ENCODE data around the gene NIT1. TPM values are rescaled to one million over a fixed set of nuclear protein-coding genes. Genes with fewer than 3 reads are reported as not detected.

NIT1 gene
- total and polyA plus RNA-seq, 12 donors, result 24.1 to 41.2 (median 32.1) TPM

- ATAC-seq (peak; percentile 95 to 97 (median 96)), DNase-seq (peak; percentile 90 to 97)
- intact Hi-C loops (cut with DNase I), result loop anchor here in 5 of 10 donors (2.0 to 10.0 kb wide), 5 partner anchors 22 to 138 kb away; partner anchors contain the start of genes NDUFS2 (in 1 of the 5) and PPOX (in 1 of the 5)
- WGBS, 2 donors, result 0% methylated on average over 68 of the region's 68 CpGs
- peak in 2 of 9 donors; percentile 18 to 39 for TF ChIP-seq CTCF (IDR thresholded peaks at IDR 0.05)
- Histone ChIP-seq H3K27ac (peak within 1 kb of the TSS; percentile 89 to 99 (median 96)), H3K4me3 (peak within 1 kb of the TSS; percentile 55 to 85 (median 74)), H3K4me1 (peaks cover 4 to 63% (median 45%) of the 10 kb centered on the region in 9 donors), H3K27me3 (no peaks in the 10 kb centered on the region), H3K36me3 (peaks cover 0 to 44% (median 6%) of the 10 kb centered on the region in 9 donors), H3K9me3 (no peaks in the 10 kb centered on the region)
These were observed 14.7 kb downstream of the NIT1 start, which contains the start of gene DEDD for GRCh38 chr1:161132410-161133219. TSS of gene DEDD (minus strand) at chr1:161132667. CDS start at chr1:161124462, 8,205 bp downstream.

GRCh38 chr1:161133220-161133740, 15.4 kb downstream of the NIT1 start:
- TF ChIP-seq CTCF (IDR thresholded peaks at IDR 0.05), result no peak
- DNase-seq, result no peak
- peaks cover 4 to 63% (median 38%) of the 10 kb centered on the region in 9 donors for H3K4me1 ChIP-seq

GRCh38 chr1:161137881-161138280, 20.0 kb downstream of the NIT1 start:
- ATAC-seq (no peak), DNase-seq (no peak)
- no peaks in the 10 kb centered on the region for H3K27me3 ChIP-seq
- no peaks in the 10 kb centered on the region for H3K9me3 ChIP-seq
- 67 to 69% methylated on average over 3 of the region's 3 CpGs for WGBS, 2 donors
- H3K4me1 ChIP-seq, result peaks cover 4 to 50% (median 19%) of the 10 kb centered on the region in 9 donors
- H3K27ac ChIP-seq, result peak overlapping the region in 3 of 10 donors; percentile 12 to 65 (median 36)
- intact Hi-C loops (cut with DNase I), result loop anchor here in 6 of 10 donors (5.0 to 10.0 kb wide), 3 partner anchors 141 to 146 kb away; no protein-coding TSS in a partner anchor
- TF ChIP-seq CTCF (IDR thresholded peaks at IDR 0.05), result no peak
- peaks cover 0 to 12% (median 0%) of the 10 kb centered on the region in 9 donors for H3K36me3 ChIP-seq
- H3K4me3 ChIP-seq, result no peak overlapping the region

More at GRCh38 chr1:161133220-161133740, 15.4 kb downstream of the NIT1 start:
- Histone ChIP-seq H3K27me3 (no peaks in the 10 kb centered on the region), H3K4me3 (peak overlapping the region; percentile 55 to 85 (median 74)), H3K9me3 (no peaks in the 10 kb centered on the region), H3K27ac (peak overlapping the region; percentile 89 to 99 (median 96)), H3K36me3 (peaks cover 0 to 37% (median 0%) of the 10 kb centered on the region in 9 donors)
- intact Hi-C loops (cut with DNase I), result loop anchor here in 5 of 10 donors (2.0 to 10.0 kb wide), 5 partner anchors 22 to 138 kb away; partner anchors contain the start of genes NDUFS2 (in 1 of the 5) and PPOX (in 1 of the 5)
- WGBS, 2 donors, result 5 to 7% methylated on average over 11 of the region's 11 CpGs
- peak in 1 of 8 donors; percentile 15 for ATAC-seq

DNA sequence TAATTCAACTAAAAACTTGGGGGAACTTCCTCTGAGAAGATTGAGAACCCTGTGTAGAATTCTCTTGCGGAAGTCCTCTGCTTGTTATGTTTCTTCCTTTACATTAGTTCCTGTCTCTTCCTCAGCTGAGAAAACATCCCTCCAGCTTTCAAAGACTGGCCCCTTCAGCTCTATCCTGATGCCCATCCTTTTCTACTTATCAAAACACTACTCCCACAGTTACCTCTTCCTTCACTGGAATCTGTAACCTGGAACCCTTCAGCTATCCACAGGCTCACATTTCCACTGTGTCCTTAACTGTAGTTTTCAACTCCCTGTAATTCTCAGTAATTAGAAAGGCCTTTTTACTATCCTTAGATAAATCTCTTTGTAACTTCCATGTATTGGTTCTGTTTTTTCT, 20.5 kb downstream of the NIT1 start:
- TF ChIP-seq CTCF (IDR thresholded peaks at IDR 0.05), result no peak
- Histone ChIP-seq H3K27me3 (no peaks in the 10 kb centered on the region), H3K4me1 (peaks cover 4 to 49% (median 17%) of the 10 kb centered on the region in 9 donors), H3K4me3 (no peak overlapping the region), H3K36me3 (peaks cover 0 to 12% (median 0%) of the 10 kb centered on the region in 9 donors), H3K27ac (peak overlapping the region in 3 of 10 donors; percentile 9 to 65 (median 36)), H3K9me3 (no peaks in the 10 kb centered on the region)
- ATAC-seq (no peak), DNase-seq (no peak)
- intact Hi-C loops (cut with DNase I), result loop anchor here in 6 of 10 donors (5.0 to 10.0 kb wide), 3 partner anchors 141 to 146 kb away; no protein-coding TSS in a partner anchor
- 69 to 87% methylated on average over 1 of the region's 1 CpG for WGBS, 2 donors
